K562 (cell line): ENCODE results near the gene SPTSSA. TPM values are rescaled to one million over a fixed set of nuclear protein-coding genes. Genes with fewer than 3 reads are reported as not detected.

Source experiments
- CBX8 ChIP-seq: fragments of 200-600 bp; sonication (generic); IDR thresholded peaks from 2 replicates; pipeline ENCODE4 v1.6.1; 2012; ENCODE audit warnings: borderline replicate concordance, mixed run types, low read depth, mild to moderate bottlenecking, moderate library complexity, mixed read lengths, low read length, control low read depth, inconsistent platforms; ENCODE audit not compliant: poor library complexity, severe bottlenecking; ENCODE audit errors: extremely low read depth
- CREM ChIP-seq: IDR thresholded peaks from 2 replicates; pipeline ENCODE4 v1.6.1; 2014; ENCODE audit warnings: antibody characterized with exemption, low read depth
- ERF ChIP-seq: fragments of 450-650 bp; formaldehyde crosslinking; IDR thresholded peaks from 2 replicates; pipeline ENCODE4 v1.4.0; 2020; ENCODE audit warnings: mild to moderate bottlenecking, mixed read lengths
- FOXK1 ChIP-seq: sonication (generic); formaldehyde crosslinking; IDR thresholded peaks from 2 replicates; pipeline ENCODE4 v1.8.0; 2022; ENCODE audit warnings: missing genetic modification reagents, mild to moderate bottlenecking, borderline replicate concordance
- NBN ChIP-seq: fragments of 450-650 bp; IDR thresholded peaks from 2 replicates; pipeline ENCODE4 v1.6.1; 2016; ENCODE audit warnings: low read depth, mild to moderate bottlenecking
- PHF8 ChIP-seq: fragments of 200-600 bp; sonication (generic); IDR thresholded peaks from 2 replicates; pipeline ENCODE4 v1.6.1; 2012; ENCODE audit warnings: mixed run types, mild to moderate bottlenecking, inconsistent platforms, low read length, moderate library complexity, borderline replicate concordance
- SLC30A9 ChIP-seq: fragments of 250-450 bp; sonication (Bioruptor Pico); IDR thresholded peaks from 2 replicates; pipeline ENCODE4 v1.8.0; 2022; ENCODE audit warnings: mild to moderate bottlenecking, moderate library complexity
- SMAD4 ChIP-seq: fragments of 250-450 bp; sonication (Bioruptor Pico); conservative IDR thresholded peaks from 2 replicates; pipeline ENCODE4 v1.8.0; 2021; ENCODE audit warnings: inconsistent platforms, mild to moderate bottlenecking, moderate library complexity
- TFAM ChIP-seq: fragments of 250-450 bp; sonication (Bioruptor Pico); conservative IDR thresholded peaks from 2 replicates; pipeline ENCODE4 v1.5.0; 2021; ENCODE audit warnings: mild to moderate bottlenecking, moderate library complexity
- polyA plus RNA-seq, 8 experiments: library from polyadenylated mRNA; depleted of rRNA in 4 of 8; stranded (reverse) in 5 of 8; unstranded in 3 of 8; fragments of >200 nt; fragmentation: Nextera tagmentation in 2 of 8; fragmentation: Illumina TruSeq in 1 of 8; extraction: Ambion mirVana in 2 of 8; extraction: Trizol in 1 of 8; gene quantifications; 2 replicates each; pipeline versions ENCODE4 v1.2.1 to v1.2.3, GENCODE V29; 2011 to 2014; ENCODE audit warnings: inconsistent platforms in 1 of 8, missing spikeins in 1 of 8
- total RNA-seq, 7 experiments: library from RNA; depleted of rRNA in 6 of 7; stranded (reverse); fragments of >200 nt in 6 of 7; fragmentation: Illumina TruSeq in 2 of 7; extraction: Trizol in 2 of 7; gene quantifications; 2 replicates each; pipeline versions ENCODE4 v1.2.1 to v1.2.3, GENCODE V29; 2011 to 2021; ENCODE audit warnings: low replicate concordance in 1 of 7
- TF ChIP-seq, protein P1 (sequence below): fragments of 450-650 bp; IDR thresholded peaks from 2 replicates; pipeline ENCODE4 v1.6.1; 2017; ENCODE audit warnings: antibody characterized with exemption

The SPTSSA gene
- total and polyA plus RNA-seq, 9 of the 15 experiments (the other 6 are each of a cell fraction or from before 2014, with no cell fraction given) = 6.8 to 35.7 (median 22.0) TPM

DNA sequence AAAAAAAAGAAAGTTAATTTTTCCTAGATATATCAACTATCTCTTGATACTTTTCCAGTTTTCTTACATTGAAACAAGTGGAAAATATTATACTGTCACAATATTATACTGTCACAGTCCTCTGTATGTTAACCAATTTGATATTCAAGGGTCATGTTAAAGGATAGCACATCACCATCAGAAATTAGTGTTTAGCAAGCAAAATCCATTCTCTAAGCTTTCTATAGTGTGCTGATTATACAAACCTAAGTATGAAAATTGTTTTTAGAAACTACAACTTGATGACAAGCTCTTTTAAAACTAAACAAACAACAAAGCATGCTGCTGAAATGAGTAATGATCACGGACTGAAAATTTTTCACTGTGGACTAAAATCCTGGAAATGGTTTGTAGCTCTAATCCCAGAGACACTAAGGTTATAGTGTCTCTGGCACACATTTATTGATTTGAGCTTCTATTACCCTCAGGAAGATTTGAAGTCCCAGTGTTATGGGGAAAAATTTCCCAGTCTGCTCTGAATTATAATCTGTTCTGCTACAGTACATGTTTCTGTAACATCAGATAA is 9.7 kb downstream of the SPTSSA start (continued):
- TF ChIP-seq, protein P1, sequence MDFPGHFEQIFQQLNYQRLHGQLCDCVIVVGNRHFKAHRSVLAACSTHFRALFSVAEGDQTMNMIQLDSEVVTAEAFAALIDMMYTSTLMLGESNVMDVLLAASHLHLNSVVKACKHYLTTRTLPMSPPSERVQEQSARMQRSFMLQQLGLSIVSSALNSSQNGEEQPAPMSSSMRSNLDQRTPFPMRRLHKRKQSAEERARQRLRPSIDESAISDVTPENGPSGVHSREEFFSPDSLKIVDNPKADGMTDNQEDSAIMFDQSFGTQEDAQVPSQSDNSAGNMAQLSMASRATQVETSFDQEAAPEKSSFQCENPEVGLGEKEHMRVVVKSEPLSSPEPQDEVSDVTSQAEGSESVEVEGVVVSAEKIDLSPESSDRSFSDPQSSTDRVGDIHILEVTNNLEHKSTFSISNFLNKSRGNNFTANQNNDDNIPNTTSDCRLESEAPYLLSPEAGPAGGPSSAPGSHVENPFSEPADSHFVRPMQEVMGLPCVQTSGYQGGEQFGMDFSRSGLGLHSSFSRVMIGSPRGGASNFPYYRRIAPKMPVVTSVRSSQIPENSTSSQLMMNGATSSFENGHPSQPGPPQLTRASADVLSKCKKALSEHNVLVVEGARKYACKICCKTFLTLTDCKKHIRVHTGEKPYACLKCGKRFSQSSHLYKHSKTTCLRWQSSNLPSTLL = no peak
- TF ChIP-seq ERF (CRISPR knock-in tag) = no peak
- TF ChIP-seq NBN = no peak
- TF ChIP-seq PHF8 = no peak
- no peak for TF ChIP-seq FOXK1 (CRISPR knock-in tag)
- no peak for TF ChIP-seq SMAD4 (CRISPR knock-in tag)
- TF ChIP-seq CREM = no peak
- TF ChIP-seq CBX8 = no peak
- no peak for TF ChIP-seq SLC30A9 (CRISPR knock-in tag)
- no peak for TF ChIP-seq TFAM (CRISPR knock-in tag)
